CD4-positive, alpha-beta T cell (primary cell): ENCODE results near the gene RAPGEF2. TPM values are rescaled to one million over a fixed set of nuclear protein-coding genes. Genes with fewer than 3 reads are reported as not detected.

Experiments
- ATAC-seq: fragments of 200-7000 bp; cut with Tn5 transposase; one replicate; pipeline ENCODE4 v1.10.0; 2022; ENCODE audit warnings: mild to moderate bottlenecking; ENCODE audit not compliant: poor library complexity
- CTCF ChIA-PET: fragments of 350-600 bp; sonication (Branson Sonifier 250); formaldehyde crosslinking; loops from one replicate; lab custom pipeline; 2021; ENCODE audit warnings: antibody characterized with exemption, inconsistent platforms; lab: Charles Lee
- POLR2A ChIA-PET: fragments of 350-600 bp; sonication (Branson Sonifier 250); formaldehyde crosslinking; loops from one replicate; lab custom pipeline; 2021; ENCODE audit warnings: antibody characterized with exemption, inconsistent platforms; lab: Charles Lee
- DNase-seq, 14 experiments: peaks; one replicate each; pipeline ENCODE4 v3.0.0-alpha.2; 2013 to 2020; ENCODE audit warnings: mixed read lengths in 2 of 14
- H3K27ac ChIP-seq, 2 donors: one replicate each; pipeline versions ENCODE4 v1.5.1 to v1.7.0; 2013; ENCODE audit warnings: low read length in 2 of 2, low read depth in 1 of 2, mild to moderate bottlenecking in 1 of 2
- H3K27me3 ChIP-seq, 2 experiments: 1 replicate in 1 of 2; 2 replicates in 1 of 2; pipeline versions ENCODE4 v1.6.1 to v1.7.0; 2013; ENCODE audit warnings: low read length in 2 of 2, control low read depth in 1 of 2, mild to moderate bottlenecking in 1 of 2, moderate library complexity in 1 of 2; ENCODE audit not compliant: insufficient read depth in 2 of 2, control insufficient read depth in 1 of 2
- H3K36me3 ChIP-seq: one replicate; pipeline ENCODE4 v1.6.1; 2013; ENCODE audit warnings: low read length, control low read depth; ENCODE audit not compliant: insufficient read depth
- H3K4me1 ChIP-seq: one replicate; pipeline ENCODE4 v1.6.1; 2013; ENCODE audit warnings: low read length, control low read depth; ENCODE audit not compliant: insufficient read depth
- H3K4me3 ChIP-seq: one replicate; pipeline ENCODE4 v1.5.1; 2013; ENCODE audit warnings: mild to moderate bottlenecking, low read length, moderate library complexity
- H3K9me3 ChIP-seq, 2 experiments: 1 replicate in 1 of 2; 2 replicates in 1 of 2; pipeline versions ENCODE4 v1.6.1 to v1.7.0; 2013; ENCODE audit warnings: low read length in 2 of 2, mild to moderate bottlenecking in 2 of 2, control low read depth in 1 of 2, moderate library complexity in 1 of 2; ENCODE audit not compliant: control insufficient read depth in 1 of 2, insufficient read depth in 1 of 2
- H3K27ac Mint-ChIP-seq: one replicate; pipeline ENCODE4 v1.8.0; 2020; ENCODE audit warnings: mixed read lengths
- H3K27me3 Mint-ChIP-seq: one replicate; pipeline ENCODE4 v1.8.0; 2021; ENCODE audit warnings: mixed read lengths
- H3K36me3 Mint-ChIP-seq: one replicate; pipeline ENCODE4 v1.8.0; 2021; ENCODE audit warnings: low read depth, mixed read lengths
- H3K4me1 Mint-ChIP-seq: one replicate; pipeline ENCODE4 v1.8.0; 2021; ENCODE audit warnings: low read depth, mixed read lengths
- H3K4me3 Mint-ChIP-seq: one replicate; pipeline ENCODE4 v1.8.0; 2020; ENCODE audit warnings: mild to moderate bottlenecking, mixed read lengths
- H3K9me3 Mint-ChIP-seq: one replicate; pipeline ENCODE4 v1.8.0; 2020; ENCODE audit warnings: mixed read lengths
- intact Hi-C, 2 experiments: fragments of 100-400 bp; cut with DNase I in 1 of 2; cut with micrococcal nuclease in 1 of 2; formaldehyde crosslinking; loops; one replicate each; pipeline versions ENCODE4 v1.15.1 to v1.9.0; 2023 to 2025; cut with DNase I, micrococcal nuclease
- total RNA-seq, 174 experiments: library from RNA in 2 of 174; stranded (reverse) in 2 of 174; gene quantifications; one replicate each; pipeline ENCODE4 v1.2.3 and lab custom pipeline; 2021 to 2026
- TF ChIP-seq, protein P1 (sequence below): fragments of 200-600 bp; IDR thresholded peaks from one replicate; pipeline ENCODE4 v1.8.0; 2022; ENCODE audit warnings: antibody characterized with exemption, mild to moderate bottlenecking

The RAPGEF2 gene
- total RNA-seq, 2 experiments from 2014 or later = 25.6 to 26.4 TPM

DNA sequence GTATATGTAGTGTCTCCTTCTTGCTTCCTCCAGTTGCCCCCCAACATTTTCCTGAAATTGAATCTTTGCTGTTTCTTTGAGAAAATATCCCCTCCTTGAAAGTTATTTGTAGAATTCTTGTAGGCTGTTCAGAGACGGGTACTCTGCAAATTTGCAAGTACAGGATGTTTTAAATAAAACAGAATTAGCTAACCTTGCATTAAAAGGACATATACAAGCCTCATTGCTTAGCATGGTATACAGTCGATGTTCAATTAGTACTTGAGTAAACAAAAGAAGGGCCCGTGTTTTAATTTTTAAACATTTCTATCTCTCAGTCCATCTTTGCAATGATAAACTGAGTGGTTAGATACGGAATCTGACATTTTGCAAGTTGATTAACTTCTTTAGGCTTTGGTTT, 50.8 kb downstream of the RAPGEF2 start:
- no peaks in the 10 kb centered on the region for H3K4me1 ChIP-seq
- Mint-ChIP-seq H3K27ac (no peak overlapping the region), H3K9me3 (no peaks in the 10 kb centered on the region), H3K36me3 (no peaks in the 10 kb centered on the region), H3K27me3 (no peaks in the 10 kb centered on the region), H3K4me3 (no peak overlapping the region), H3K4me1 (no peaks in the 10 kb centered on the region)
- no peaks in the 10 kb centered on the region for H3K36me3 ChIP-seq
- ChIA-PET POLR2A (no interaction called here), CTCF (no interaction called here)
- TF ChIP-seq, protein P1, sequence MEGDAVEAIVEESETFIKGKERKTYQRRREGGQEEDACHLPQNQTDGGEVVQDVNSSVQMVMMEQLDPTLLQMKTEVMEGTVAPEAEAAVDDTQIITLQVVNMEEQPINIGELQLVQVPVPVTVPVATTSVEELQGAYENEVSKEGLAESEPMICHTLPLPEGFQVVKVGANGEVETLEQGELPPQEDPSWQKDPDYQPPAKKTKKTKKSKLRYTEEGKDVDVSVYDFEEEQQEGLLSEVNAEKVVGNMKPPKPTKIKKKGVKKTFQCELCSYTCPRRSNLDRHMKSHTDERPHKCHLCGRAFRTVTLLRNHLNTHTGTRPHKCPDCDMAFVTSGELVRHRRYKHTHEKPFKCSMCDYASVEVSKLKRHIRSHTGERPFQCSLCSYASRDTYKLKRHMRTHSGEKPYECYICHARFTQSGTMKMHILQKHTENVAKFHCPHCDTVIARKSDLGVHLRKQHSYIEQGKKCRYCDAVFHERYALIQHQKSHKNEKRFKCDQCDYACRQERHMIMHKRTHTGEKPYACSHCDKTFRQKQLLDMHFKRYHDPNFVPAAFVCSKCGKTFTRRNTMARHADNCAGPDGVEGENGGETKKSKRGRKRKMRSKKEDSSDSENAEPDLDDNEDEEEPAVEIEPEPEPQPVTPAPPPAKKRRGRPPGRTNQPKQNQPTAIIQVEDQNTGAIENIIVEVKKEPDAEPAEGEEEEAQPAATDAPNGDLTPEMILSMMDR = no peak
- no peaks in the 10 kb centered on the region for H3K9me3 ChIP-seq
- DNase-seq (no peak), ATAC-seq (no peak)
- no peak overlapping the region for H3K4me3 ChIP-seq
- H3K27ac ChIP-seq = no peak overlapping the region
- intact Hi-C loops = no loop called here
- no peaks in the 10 kb centered on the region for H3K27me3 ChIP-seq

DNA sequence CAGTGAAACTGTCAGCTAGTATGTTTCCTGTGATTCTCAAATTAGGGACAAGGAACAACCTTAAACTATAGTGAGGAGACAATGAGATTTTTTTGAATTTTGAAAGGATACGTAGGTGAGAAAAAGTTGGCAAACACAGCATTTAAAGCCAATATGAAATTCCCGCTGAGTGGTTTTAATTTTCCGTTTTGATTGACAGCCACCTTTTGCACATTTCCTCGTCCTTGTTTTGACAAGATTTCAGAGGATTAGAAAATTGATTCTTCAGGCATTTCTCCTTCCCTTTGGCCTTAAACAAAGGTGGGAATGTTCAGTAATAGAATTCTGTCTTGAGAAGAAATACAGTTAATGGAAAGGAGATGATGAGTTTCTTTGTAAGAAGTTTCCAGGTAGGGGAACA, 52.2 kb downstream of the RAPGEF2 start:
- Mint-ChIP-seq H3K4me3 (no peak overlapping the region), H3K27ac (no peak overlapping the region), H3K4me1 (peaks cover 9% of the 10 kb centered on the region), H3K9me3 (no peaks in the 10 kb centered on the region), H3K27me3 (no peaks in the 10 kb centered on the region), H3K36me3 (no peaks in the 10 kb centered on the region)
- no peaks in the 10 kb centered on the region for H3K27me3 ChIP-seq
- TF ChIP-seq, protein P1 = no peak
- no peak overlapping the region for H3K27ac ChIP-seq
- ChIA-PET POLR2A (no interaction called here), CTCF (interaction anchor here (1.2 kb wide), 1 partner anchor 48 kb away, joined by 3 read pairs; no protein-coding TSS in a partner anchor)
- intact Hi-C loops = no loop called here
- no peak for ATAC-seq
- no peaks in the 10 kb centered on the region for H3K4me1 ChIP-seq
- no peaks in the 10 kb centered on the region for H3K9me3 ChIP-seq
- no peak for DNase-seq
- no peak overlapping the region for H3K4me3 ChIP-seq
- no peaks in the 10 kb centered on the region for H3K36me3 ChIP-seq

GRCh38 chr4:159158083-159158617, 55.3 kb downstream of the RAPGEF2 start:
- Histone ChIP-seq H3K9me3 (no peaks in the 10 kb centered on the region), H3K36me3 (no peaks in the 10 kb centered on the region), H3K4me1 (no peaks in the 10 kb centered on the region), H3K4me3 (no peak overlapping the region), H3K27me3 (no peaks in the 10 kb centered on the region), H3K27ac (no peak overlapping the region)
- H3K9me3 Mint-ChIP-seq = no peaks in the 10 kb centered on the region
- H3K36me3 Mint-ChIP-seq = no peaks in the 10 kb centered on the region
- POLR2A ChIA-PET = no interaction called here
- H3K27ac Mint-ChIP-seq = no peak overlapping the region
- no peaks in the 10 kb centered on the region for H3K27me3 Mint-ChIP-seq
- intact Hi-C loops = no loop called here
- no peak for ATAC-seq
- H3K4me3 Mint-ChIP-seq = no peak overlapping the region
- CTCF ChIA-PET = no interaction called here
- TF ChIP-seq, protein P1 = no peak
- no peak for DNase-seq
- peaks cover 9% of the 10 kb centered on the region for H3K4me1 Mint-ChIP-seq
